GM19467 (cell line): Measurements from ENCODE around the gene BOC.

ENCODE experiments used
- ATAC-seq: cut with Tn5 transposase; IDR thresholded peaks from one replicate; pipeline ENCODE4 v1.9.1; 2021; ENCODE audit warnings: mild to moderate bottlenecking, moderate library complexity; ENCODE audit not compliant: unreplicated experiment

Gene BOC

GRCh38 chr3:113249111-113249510 lies 37.8 kb downstream of the BOC start:
- no peak for ATAC-seq

- ATAC-seq: no peak
Measured at GRCh38 chr3:113249601-113250000, 38.2 kb downstream of the BOC start.

GRCh38 chr3:113250566-113250965 lies 39.2 kb downstream of the BOC start:
- no peak for ATAC-seq

- no peak for ATAC-seq
Measured at GRCh38 chr3:113251817-113252216, 40.5 kb downstream of the BOC start.

- no peak for ATAC-seq
Measured at GRCh38 chr3:113252553-113252952, 41.2 kb downstream of the BOC start.

- no peak for ATAC-seq
Measured at GRCh38 chr3:113253702-113254101, 42.3 kb downstream of the BOC start.

GRCh38 chr3:113254171-113254947 lies 43.0 kb downstream of the BOC start:
- ATAC-seq: no peak

- no peak for ATAC-seq
Measured at GRCh38 chr3:113255100-113255853, 43.9 kb downstream of the BOC start.

- ATAC-seq: no peak
Measured at GRCh38 chr3:113255854-113256615, 44.7 kb downstream of the BOC start.

- no peak for ATAC-seq
Measured at GRCh38 chr3:113258361-113258760, 47.0 kb downstream of the BOC start.

- ATAC-seq: no peak
Measured at GRCh38 chr3:113259196-113259595, 47.8 kb downstream of the BOC start.

GRCh38 chr3:113261063-113261625 lies 49.8 kb downstream of the BOC start:
- ATAC-seq: no peak

- no peak for ATAC-seq
Measured at GRCh38 chr3:113261626-113262303, 50.4 kb downstream of the BOC start.

- no peak for ATAC-seq
Measured at GRCh38 chr3:113262304-113262665, 50.9 kb downstream of the BOC start.

- no peak for ATAC-seq
Measured at GRCh38 chr3:113263020-113263419, 51.7 kb downstream of the BOC start.

GRCh38 chr3:113263778-113264177 lies 52.4 kb downstream of the BOC start:
- ATAC-seq: no peak

GRCh38 chr3:113264283-113265131 lies 53.1 kb downstream of the BOC start:
- no peak for ATAC-seq

GRCh38 chr3:113265231-113265630 lies 53.9 kb downstream of the BOC start:
- no peak for ATAC-seq

- no peak for ATAC-seq
Measured at GRCh38 chr3:113266738-113267137, 55.4 kb downstream of the BOC start.

GRCh38 chr3:113268311-113268710 lies 57.0 kb downstream of the BOC start:
- ATAC-seq: no peak
